KOPT-K1 (cell line): ENCODE measurements around the gene HOMER3.

ENCODE experiments used
- H3K27ac ChIP-seq: fragments of 200-600 bp; sonication (generic); 2 replicates; pipeline ENCODE4 v1.5.1; 2016; ENCODE audit warnings: antibody characterized with exemption, mild to moderate bottlenecking, low read depth, low read length; ENCODE audit not compliant: poor library complexity, severe bottlenecking
- H3K36me3 ChIP-seq: fragments of 200-600 bp; sonication (generic); 2 replicates; pipeline ENCODE4 v1.5.1; 2017; ENCODE audit warnings: antibody characterized with exemption, mild to moderate bottlenecking, low read length, moderate library complexity; ENCODE audit not compliant: insufficient read depth
- H3K9me3 ChIP-seq: fragments of 200-600 bp; sonication (generic); 2 replicates; pipeline ENCODE4 v1.5.1; 2017; ENCODE audit warnings: antibody characterized with exemption, low read length, mild to moderate bottlenecking; ENCODE audit not compliant: insufficient read depth, poor library complexity, severe bottlenecking

Gene HOMER3

GRCh38 chr19:18940769-18941627 lies at the start of gene HOMER3:
Gene HOMER3 (minus strand): TSS chr19:18941217. CDS start chr19:18938982, 2,235 bp downstream.
- H3K9me3 ChIP-seq = no peaks in the 10 kb centered on the region
- no peak within 1 kb of the TSS for H3K27ac ChIP-seq
- no peaks in the 10 kb centered on the region for H3K36me3 ChIP-seq

DNA sequence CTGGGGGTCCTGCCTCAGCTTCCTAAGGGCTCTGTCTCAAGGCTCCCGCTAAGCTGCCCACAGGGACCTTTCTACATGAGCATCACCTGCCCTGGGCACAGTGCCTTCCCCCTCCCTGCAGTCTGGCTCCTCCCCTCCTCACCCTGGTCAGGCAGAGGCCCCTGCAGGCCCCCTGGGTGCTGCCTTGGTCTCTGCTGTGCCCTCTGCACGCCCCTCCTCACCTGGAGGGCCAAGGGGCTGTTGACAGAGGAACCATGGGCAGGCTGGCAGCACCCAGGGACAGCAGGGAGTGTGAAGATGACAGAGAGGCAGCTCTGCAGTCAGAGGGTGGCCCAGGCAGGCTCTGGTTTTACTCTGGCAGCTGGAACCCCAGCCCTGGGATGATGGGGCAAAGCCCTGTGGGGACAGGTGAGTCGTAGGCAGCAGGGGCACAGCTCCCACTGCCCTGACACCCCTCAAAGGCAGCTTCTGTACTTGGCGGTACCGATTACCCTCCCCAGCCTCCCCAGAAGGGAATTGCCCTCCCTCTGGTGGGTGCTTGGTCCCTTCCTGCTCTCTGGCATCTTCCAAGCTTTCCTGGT lies 49.2 kb upstream of the HOMER3 start:
- Histone ChIP-seq H3K36me3 (peaks cover 48% of the 10 kb centered on the region), H3K9me3 (no peaks in the 10 kb centered on the region), H3K27ac (no peak overlapping the region)

DNA sequence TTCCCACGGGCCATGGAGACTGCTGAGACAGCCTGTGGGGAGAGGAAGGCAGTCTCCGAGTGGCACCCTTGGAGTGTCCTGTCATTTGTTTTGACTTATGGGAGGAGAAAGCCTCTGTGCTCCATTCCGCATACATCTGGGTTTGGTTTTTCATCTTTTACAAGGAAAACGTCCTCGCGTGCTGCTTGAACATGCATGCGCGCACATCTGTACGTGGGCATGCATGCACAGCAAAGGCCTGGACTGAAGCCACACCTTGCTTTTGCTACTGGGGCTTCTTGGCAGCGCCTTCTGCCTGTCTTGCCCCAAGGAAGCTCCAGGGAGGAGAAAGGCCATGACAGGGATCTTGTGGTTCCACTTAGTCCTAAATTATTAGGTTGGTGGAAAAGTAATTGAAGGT lies 48.3 kb upstream of the HOMER3 start:
- Histone ChIP-seq H3K9me3 (no peaks in the 10 kb centered on the region), H3K27ac (no peak overlapping the region), H3K36me3 (peaks cover 39% of the 10 kb centered on the region)

DNA sequence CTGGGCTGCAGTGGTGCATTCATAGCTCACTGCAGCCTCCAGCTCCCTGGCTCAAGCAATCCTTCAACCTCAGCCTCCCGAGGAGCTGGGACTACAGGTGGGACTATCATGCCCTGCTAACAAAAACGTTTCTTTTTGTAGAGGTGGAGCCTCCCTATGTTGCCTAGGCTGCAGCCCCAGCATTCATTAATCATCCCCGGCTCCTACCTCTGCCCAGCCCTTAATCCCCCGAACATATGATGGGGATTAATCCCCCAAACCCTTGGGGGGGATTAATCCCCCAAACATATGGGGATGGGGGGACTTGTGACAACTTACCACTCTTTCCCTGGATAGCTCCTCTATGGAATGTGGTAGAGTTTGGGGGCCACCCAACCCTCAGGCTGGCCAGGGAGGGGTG lies 46.4 kb upstream of the HOMER3 start:
- Histone ChIP-seq H3K27ac (no peak overlapping the region), H3K9me3 (no peaks in the 10 kb centered on the region), H3K36me3 (peaks cover 20% of the 10 kb centered on the region)

DNA sequence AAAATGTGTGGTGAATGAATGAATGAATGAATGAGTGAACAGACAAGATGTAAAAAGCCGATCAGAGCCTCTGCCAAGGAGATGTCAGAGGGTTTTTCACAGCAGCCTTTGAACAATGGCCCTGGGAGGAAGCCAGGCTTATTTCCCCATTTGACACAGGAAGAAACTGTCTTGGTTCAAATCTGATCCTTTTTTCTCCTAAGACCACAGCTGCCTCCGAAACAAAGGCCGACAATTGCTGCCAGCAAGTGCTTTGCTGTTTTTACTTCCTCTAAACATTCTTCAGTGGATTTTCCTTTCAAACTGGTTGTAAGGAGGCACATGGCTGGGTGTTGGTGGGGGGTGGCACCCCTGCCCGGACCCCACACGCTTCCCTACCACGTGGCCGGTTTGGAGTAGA lies 44.2 kb upstream of the HOMER3 start:
- Histone ChIP-seq H3K36me3 (peaks cover 1% of the 10 kb centered on the region; the same call in 1 of the 2 replicates), H3K27ac (no peak overlapping the region), H3K9me3 (no peaks in the 10 kb centered on the region)

DNA sequence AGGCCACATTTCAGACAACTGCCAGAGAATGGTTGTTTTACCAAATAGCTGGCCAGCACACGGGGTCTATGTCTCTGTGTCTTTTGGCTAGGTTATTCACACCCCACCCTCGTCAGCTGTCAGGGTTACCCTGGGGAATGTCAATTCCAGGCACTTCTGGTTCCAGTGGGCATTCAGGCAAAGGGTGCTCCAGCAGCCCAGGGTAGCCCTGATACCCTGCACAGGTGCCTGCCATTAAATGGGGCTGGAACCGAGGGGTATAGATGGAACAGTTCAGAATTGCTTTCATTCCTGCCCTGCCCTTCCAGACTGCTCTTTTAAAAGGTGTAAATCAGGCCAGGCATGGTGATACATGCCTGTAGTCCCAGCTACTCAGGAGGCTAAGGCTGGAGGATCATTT lies 43.2 kb upstream of the HOMER3 start:
- H3K36me3 ChIP-seq = no peaks in the 10 kb centered on the region
- no peaks in the 10 kb centered on the region for H3K9me3 ChIP-seq
- H3K27ac ChIP-seq = no peak overlapping the region

DNA sequence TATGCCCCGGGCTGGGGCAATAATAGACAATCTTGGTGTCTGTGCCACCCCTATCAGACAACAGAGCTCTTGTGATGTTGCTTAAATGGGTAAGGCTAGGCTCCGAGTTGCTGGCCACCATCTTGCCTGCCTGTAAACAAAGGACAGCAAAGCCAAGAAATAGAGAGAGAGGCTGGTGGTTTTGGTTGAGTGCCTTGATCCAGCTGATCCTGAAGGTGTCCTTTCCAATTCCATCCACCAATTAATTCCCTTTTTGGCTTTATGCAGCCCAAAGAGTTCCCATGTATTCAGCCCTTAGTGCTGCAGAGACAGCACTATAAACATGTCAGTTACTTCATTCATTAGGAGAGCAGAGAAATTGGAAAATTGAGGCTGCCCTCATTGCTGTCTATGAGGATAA lies 41.7 kb upstream of the HOMER3 start:
- Histone ChIP-seq H3K36me3 (no peaks in the 10 kb centered on the region), H3K27ac (no peak overlapping the region), H3K9me3 (no peaks in the 10 kb centered on the region)

DNA sequence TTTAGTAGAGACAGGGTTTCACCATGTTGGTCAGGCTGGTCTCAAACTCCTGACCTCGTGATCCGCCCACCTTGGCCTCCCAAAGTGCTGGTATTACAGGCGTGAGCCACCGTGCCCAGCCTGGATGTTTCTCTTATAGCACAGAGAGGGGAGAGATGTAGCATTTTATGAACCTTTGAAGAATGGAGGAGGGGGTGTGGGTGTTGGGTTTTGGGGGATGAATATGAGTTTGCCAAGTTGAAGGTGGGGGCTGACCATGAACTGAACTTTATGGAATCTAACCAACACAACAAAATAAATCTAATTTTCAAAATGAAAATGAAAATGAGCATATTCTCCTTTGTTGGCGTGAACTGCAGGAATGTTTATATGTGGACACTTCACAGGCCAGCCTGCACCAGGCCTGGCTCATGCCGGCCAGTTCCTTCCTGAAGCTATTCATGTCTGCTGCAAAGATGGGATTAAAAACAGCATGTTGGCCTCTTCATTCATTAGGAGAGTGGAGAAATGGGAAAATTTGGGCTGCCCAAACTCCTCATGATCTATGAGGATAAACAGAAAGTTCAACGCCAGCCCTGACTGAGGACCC lies 39.5 kb upstream of the HOMER3 start:
- H3K27ac ChIP-seq = no peak overlapping the region
- H3K9me3 ChIP-seq = no peaks in the 10 kb centered on the region

GRCh38 chr19:18978616-18979015 lies 37.6 kb upstream of the HOMER3 start:
- no peak overlapping the region for H3K27ac ChIP-seq
- H3K36me3 ChIP-seq = no peaks in the 10 kb centered on the region
- H3K9me3 ChIP-seq = no peaks in the 10 kb centered on the region

More for the DNA sequence above, 39.5 kb upstream of the HOMER3 start:
- no peaks in the 10 kb centered on the region for H3K36me3 ChIP-seq

GRCh38 chr19:18975869-18976268 lies 34.9 kb upstream of the HOMER3 start:
- Histone ChIP-seq H3K9me3 (no peaks in the 10 kb centered on the region), H3K27ac (no peak overlapping the region), H3K36me3 (no peaks in the 10 kb centered on the region)

DNA sequence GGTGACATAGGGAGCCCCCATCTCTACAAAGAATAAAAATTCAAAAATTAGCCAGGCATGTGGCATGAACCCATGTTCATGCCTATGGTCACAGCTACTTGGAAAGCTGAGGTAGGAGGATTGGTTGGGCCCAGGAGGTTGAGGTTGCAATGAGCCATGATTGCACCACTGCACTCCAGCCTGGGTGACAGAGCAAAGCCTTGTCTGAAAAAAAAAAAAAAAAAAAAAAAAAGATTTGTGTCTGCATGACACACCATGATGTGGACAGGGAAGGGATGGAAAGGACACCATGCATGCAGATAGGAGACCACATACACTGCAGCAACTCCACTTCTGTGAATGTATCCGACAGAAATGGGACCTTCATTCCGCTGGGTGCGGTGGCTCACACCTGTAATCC lies 34.0 kb upstream of the HOMER3 start:
- Histone ChIP-seq H3K9me3 (no peaks in the 10 kb centered on the region), H3K36me3 (no peaks in the 10 kb centered on the region), H3K27ac (no peak overlapping the region)

- Histone ChIP-seq H3K27ac (no peak overlapping the region), H3K9me3 (no peaks in the 10 kb centered on the region), H3K36me3 (no peaks in the 10 kb centered on the region)
These were observed 31.8 kb upstream of the HOMER3 start for GRCh38 chr19:18972851-18973250.

GRCh38 chr19:18972301-18972811 lies 31.3 kb upstream of the HOMER3 start:
- H3K36me3 ChIP-seq = no peaks in the 10 kb centered on the region
- H3K27ac ChIP-seq = no peak overlapping the region
- no peaks in the 10 kb centered on the region for H3K9me3 ChIP-seq

GRCh38 chr19:18969931-18970659 lies 29.1 kb upstream of the HOMER3 start:
- no peaks in the 10 kb centered on the region for H3K36me3 ChIP-seq
- no peak overlapping the region for H3K27ac ChIP-seq
- no peaks in the 10 kb centered on the region for H3K9me3 ChIP-seq
